ENCODE data around the gene S100P. TPM values are rescaled to one million over a fixed set of nuclear protein-coding genes. Genes with fewer than 3 reads are reported as not detected.
A peak's percentile ranks its signal among the peaks of the same experiment; 100 is the strongest.
"Not testable (repeated sequence)": the region's sequence is repeated elsewhere in the genome, so short reads cannot be mapped to it uniquely, and the experiment has no call there.

The S100P gene
- total RNA-seq = 1 to 10 TPM in 1 of 2 experiments, not detected in 1; 1.5 TPM

DNA sequence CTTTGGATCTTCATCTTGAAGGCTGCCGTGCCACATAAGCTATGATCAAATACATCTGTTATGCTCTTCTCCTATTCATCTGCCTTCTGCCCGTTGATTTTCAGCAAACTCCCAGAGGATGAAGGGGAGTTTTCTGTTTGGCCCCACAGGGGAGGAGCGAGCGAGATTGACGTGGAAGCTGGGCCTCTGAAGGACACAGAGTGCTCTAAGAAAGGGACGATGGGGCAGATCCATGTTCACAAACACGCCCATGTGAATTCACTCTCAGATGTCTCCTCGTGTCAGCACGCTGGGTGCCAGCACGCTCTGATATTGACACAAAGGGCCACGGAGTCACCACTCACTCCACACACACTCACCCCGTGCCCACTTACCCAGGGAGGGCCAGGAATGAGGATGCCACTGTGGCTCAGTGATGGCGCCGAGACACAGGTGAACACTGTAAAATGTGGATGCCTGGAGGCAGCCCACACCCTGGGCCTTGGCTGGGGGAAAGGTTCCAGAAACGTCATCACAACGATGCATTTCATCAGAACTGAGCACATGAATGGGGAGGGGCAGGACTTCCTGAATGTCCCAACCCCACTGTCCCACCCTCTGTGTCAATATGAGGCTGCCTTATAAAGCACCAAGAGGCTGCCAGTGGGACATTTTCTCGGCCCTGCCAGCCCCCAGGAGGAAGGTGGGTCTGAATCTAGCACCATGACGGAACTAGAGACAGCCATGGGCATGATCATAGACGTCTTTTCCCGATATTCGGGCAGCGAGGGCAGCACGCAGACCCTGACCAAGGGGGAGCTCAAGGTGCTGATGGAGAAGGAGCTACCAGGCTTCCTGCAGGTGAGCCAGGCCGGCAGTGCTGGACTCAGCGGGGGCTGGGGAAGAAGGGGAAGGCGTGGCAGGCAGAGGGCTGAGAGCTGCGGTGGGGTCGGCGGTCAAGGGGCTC is at the start of gene S100P:
Gene S100P, plus strand, starts transcription at position 648 of the 946 bp plus-strand sequence. Its CDS starts 55 bp downstream, at position 703.
- H3K36me3 Mint-ChIP-seq = peaks cover 6% of the 10 kb centered on the region
- POLR2A ChIA-PET = interaction anchor here (0.9 to 10.6 kb wide), 3 partner anchors 11 to 18 kb away, joined by 3 to 199 read pairs (median 33); partner anchors contain the start of gene MRFAP1L1
- no peak for ATAC-seq (ENCODE audit: low read depth)
- no peaks in the 10 kb centered on the region for H3K9me3 Mint-ChIP-seq
- no peaks in the 10 kb centered on the region for H3K27me3 Mint-ChIP-seq
- H3K27ac Mint-ChIP-seq = peak within 1 kb of the TSS; percentile 97
- H3K4me1 Mint-ChIP-seq = peaks cover 66% of the 10 kb centered on the region
- no peak for DNase-seq
- peak within 1 kb of the TSS; percentile 76 for H3K4me3 Mint-ChIP-seq

DNA sequence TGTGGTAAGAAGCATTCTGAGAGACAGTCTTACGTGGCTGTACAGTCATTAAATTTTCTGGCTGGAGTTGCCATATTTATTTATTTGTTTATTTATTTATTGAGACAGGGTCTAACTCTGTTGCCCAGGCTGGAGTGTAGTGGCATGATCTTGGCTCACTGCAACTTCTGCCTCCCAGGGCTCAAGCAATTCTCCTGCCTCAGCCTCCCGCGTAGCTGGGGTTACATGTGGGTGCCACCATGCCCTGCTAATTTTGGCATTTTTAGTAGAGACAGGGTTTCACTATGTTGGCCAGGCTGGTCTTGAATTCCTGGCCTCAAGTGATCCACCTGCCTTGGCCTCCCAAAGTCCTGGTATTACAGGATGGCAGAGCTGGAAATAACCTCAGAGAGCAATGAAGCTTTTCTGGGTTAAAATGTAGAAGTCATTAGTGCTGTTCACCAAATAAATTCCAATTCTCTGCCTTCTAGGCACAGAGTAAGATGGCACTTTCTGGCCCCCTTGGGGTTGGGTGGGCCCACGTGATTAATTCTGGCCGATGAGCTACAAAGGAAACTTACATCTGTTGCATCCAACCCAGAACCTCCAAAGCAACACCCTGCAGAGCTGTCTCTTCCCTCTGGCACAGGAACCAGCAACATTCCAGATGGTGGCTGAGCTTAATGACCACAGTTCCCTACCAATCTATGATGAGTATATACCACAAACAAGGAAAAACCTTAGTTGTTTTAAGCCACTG is 48.7 kb upstream of the S100P start:
- H3K4me3 Mint-ChIP-seq = no peak overlapping the region
- POLR2A ChIA-PET = interaction anchor here (0.7 to 1.1 kb wide), 5 partner anchors 12 to 71 kb away, joined by 3 to 7 read pairs (median 3); partner anchors contain the start of gene BLOC1S4
- no peaks in the 10 kb centered on the region for H3K27me3 Mint-ChIP-seq
- peaks cover 18% of the 10 kb centered on the region for H3K4me1 Mint-ChIP-seq
- H3K9me3 Mint-ChIP-seq = no peaks in the 10 kb centered on the region
- H3K36me3 Mint-ChIP-seq = peaks cover 25% of the 10 kb centered on the region
- H3K27ac Mint-ChIP-seq = no peak overlapping the region
- ATAC-seq (ENCODE audit: low read depth) (no peak), DNase-seq (no peak)

DNA sequence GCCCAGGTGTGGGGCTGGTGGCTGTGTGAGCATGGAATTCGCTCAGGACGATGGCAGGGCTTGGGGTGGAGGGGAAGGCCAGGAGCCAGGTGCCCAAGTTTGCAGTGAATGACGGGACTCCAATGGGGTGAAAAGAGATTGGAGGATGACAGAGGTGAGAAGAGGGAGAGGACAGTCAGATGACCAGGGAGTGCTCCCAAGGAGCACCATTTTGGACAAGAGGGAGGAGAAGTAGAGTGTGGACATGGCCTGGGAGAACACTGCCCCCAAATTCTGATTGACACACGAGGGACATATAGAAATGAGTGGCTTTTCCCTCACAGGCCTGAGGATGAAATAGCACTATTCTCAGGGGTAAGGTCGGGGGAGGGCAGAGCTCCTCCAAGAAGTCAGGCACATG is 46.5 kb upstream of the S100P start:
- H3K4me1 Mint-ChIP-seq = peaks cover 10% of the 10 kb centered on the region
- no peak overlapping the region for H3K4me3 Mint-ChIP-seq
- ATAC-seq (ENCODE audit: low read depth) (no peak), DNase-seq (no peak)
- peaks cover 13% of the 10 kb centered on the region for H3K36me3 Mint-ChIP-seq
- no peaks in the 10 kb centered on the region for H3K9me3 Mint-ChIP-seq
- H3K27ac Mint-ChIP-seq = no peak overlapping the region
- peaks cover 1% of the 10 kb centered on the region for H3K27me3 Mint-ChIP-seq
- POLR2A ChIA-PET = interaction anchor here (0.6 to 1.0 kb wide), 2 partner anchors 23 to 27 kb away, joined by 4 read pairs; a partner anchor contains a TSS

DNA sequence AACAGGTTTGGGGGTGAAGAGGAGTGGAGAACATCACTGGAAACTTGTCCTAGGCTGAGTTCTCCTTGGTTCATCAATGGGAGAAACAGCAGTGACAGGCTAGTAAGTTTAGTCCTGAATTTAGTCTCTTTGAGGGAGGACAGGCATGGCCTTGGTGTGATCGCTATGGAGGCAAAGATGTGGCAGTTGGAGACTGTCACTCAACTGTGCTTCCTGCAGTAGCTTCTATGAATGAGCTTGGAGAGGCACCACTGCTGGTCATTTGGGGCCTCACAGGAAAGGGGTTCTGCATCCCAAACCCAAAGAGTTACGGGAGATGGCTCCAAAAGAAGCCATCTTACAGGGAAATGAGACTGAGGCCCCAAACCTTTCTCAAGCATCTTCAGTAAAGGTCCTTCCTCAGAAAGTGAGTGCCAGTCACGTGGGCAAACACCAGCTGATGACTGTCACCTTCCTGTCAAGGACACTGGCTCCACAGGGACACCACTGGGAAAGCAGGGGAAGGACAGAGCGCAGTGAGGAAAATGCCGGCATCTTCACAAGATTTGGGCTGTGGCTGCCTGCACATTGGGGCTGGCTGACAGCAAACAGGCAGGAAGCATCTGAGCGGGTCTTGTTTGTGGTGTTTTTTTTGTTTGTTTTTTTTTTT is 46.0 kb upstream of the S100P start:
- peaks cover 1% of the 10 kb centered on the region for H3K27me3 Mint-ChIP-seq
- POLR2A ChIA-PET = interaction anchor here (0.6 to 1.0 kb wide), 2 partner anchors 24 to 26 kb away, joined by 4 read pairs; a partner anchor contains a TSS
- H3K36me3 Mint-ChIP-seq = peaks cover 9% of the 10 kb centered on the region
- no peak overlapping the region for H3K4me3 Mint-ChIP-seq
- no peaks in the 10 kb centered on the region for H3K9me3 Mint-ChIP-seq
- H3K27ac Mint-ChIP-seq = no peak overlapping the region
- DNase-seq = no peak
- peaks cover 6% of the 10 kb centered on the region for H3K4me1 Mint-ChIP-seq
- no peak for ATAC-seq (ENCODE audit: low read depth)

DNA sequence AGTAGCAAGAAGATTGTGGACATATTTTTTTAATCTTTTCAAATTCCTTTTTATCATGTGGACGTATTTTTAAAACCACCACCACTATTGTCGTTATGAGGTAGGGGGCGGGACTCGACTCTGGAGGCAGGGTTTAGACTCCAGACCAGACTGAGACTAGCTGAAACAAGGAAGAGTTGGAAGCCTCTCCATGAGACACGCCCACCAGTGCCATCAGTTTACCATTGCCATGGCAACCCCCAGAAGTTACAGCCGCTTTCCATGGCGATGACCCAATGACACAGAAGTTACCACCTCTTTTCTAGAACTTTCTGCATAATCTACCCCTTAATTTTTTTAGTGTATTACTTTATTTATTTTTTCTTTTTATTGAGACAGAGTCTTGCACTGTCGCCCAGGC is 44.5 kb upstream of the S100P start:
- Mint-ChIP-seq H3K4me1 (no peaks in the 10 kb centered on the region), H3K4me3 (no peak overlapping the region), H3K36me3 (no peaks in the 10 kb centered on the region), H3K27ac (no peak overlapping the region), H3K27me3 (peaks cover 1% of the 10 kb centered on the region), H3K9me3 (no peaks in the 10 kb centered on the region)
- POLR2A ChIA-PET = interaction anchor here (0.5 kb wide), 1 partner anchor 11 kb away, joined by 3 read pairs; no protein-coding TSS in a partner anchor
- no peak for DNase-seq
- no peak for ATAC-seq (ENCODE audit: low read depth)

DNA sequence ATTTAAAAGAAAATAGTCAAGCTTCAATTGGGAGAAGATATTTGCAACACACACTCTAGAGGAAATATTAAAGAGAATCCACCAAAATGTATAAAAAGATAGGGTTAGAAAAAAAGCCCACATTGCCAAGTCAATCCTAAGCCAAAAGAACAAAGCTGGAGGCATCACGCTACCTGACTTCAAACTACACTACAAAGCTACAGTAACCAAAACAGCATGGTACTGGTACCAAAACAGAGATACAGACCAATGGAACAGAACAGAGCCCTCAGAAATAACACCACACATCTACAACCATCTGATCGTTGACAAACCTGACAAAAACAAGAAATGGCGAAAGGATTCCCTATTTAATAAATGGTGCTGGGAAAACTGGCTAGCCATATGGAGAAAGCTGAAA is 39.5 kb upstream of the S100P start:
- not testable (repeated sequence) for H3K36me3 Mint-ChIP-seq; H3K27ac Mint-ChIP-seq; DNase-seq; ATAC-seq (ENCODE audit: low read depth); H3K4me3 Mint-ChIP-seq; H3K9me3 Mint-ChIP-seq; H3K4me1 Mint-ChIP-seq; H3K27me3 Mint-ChIP-seq
- POLR2A ChIA-PET = interaction anchor here (1.2 kb wide), 1 partner anchor 13 kb away, joined by 3 read pairs; no protein-coding TSS in a partner anchor

DNA sequence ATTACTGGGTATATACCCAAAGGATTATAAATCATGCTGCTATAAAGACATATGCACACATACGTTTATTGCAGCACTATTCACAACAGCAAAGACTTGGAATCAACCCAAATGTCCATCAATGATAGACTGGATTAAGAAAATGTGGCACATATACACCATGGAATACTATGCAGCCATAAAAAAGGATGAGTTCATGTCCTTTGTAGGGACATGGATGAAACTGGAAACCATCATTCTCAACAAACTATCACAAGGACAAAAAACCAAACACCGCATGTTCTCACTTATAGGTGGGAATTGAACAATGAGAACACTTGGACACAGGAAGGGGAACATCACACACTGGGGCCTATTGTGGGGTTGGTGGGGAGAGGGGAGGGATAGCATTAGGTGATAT is 38.4 kb upstream of the S100P start:
- H3K27ac Mint-ChIP-seq; H3K4me1 Mint-ChIP-seq; ATAC-seq (ENCODE audit: low read depth); H3K4me3 Mint-ChIP-seq; POLR2A ChIA-PET; H3K36me3 Mint-ChIP-seq; DNase-seq; H3K9me3 Mint-ChIP-seq: not testable (repeated sequence)
- peaks cover 15% of the 10 kb centered on the region for H3K27me3 Mint-ChIP-seq

DNA sequence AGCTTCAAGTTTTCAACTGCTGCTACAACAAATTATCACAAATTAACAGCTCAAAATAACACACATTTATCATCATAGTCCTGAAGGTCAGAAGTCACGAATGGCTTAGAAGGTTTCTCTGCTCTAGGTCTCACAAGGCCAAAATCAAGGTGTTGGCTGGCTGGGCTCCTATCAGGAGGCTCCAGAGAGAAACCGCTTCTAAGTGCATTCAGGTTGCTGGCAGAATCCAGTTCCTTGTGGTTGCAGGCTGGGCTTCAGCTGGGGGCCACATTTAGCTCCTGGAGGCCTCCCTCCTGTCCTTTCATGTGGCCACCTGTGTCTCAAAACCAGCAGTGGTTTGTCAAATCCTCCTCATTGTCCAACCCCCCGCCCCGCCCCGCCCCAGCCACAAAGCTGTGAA is 37.8 kb upstream of the S100P start:
- H3K4me1 Mint-ChIP-seq = peaks cover 6% of the 10 kb centered on the region
- H3K4me3 Mint-ChIP-seq = no peak overlapping the region
- H3K27me3 Mint-ChIP-seq = peaks cover 20% of the 10 kb centered on the region
- H3K36me3 Mint-ChIP-seq = no peaks in the 10 kb centered on the region
- no peak for DNase-seq
- H3K9me3 Mint-ChIP-seq = no peaks in the 10 kb centered on the region
- H3K27ac Mint-ChIP-seq = no peak overlapping the region
- POLR2A ChIA-PET = interaction anchor here (0.7 to 1.7 kb wide), 4 partner anchors 14 to 415 kb away, joined by 3 to 5 read pairs (median 3); partner anchors contain the start of gene MRFAP1
- no peak for ATAC-seq (ENCODE audit: low read depth)

DNA sequence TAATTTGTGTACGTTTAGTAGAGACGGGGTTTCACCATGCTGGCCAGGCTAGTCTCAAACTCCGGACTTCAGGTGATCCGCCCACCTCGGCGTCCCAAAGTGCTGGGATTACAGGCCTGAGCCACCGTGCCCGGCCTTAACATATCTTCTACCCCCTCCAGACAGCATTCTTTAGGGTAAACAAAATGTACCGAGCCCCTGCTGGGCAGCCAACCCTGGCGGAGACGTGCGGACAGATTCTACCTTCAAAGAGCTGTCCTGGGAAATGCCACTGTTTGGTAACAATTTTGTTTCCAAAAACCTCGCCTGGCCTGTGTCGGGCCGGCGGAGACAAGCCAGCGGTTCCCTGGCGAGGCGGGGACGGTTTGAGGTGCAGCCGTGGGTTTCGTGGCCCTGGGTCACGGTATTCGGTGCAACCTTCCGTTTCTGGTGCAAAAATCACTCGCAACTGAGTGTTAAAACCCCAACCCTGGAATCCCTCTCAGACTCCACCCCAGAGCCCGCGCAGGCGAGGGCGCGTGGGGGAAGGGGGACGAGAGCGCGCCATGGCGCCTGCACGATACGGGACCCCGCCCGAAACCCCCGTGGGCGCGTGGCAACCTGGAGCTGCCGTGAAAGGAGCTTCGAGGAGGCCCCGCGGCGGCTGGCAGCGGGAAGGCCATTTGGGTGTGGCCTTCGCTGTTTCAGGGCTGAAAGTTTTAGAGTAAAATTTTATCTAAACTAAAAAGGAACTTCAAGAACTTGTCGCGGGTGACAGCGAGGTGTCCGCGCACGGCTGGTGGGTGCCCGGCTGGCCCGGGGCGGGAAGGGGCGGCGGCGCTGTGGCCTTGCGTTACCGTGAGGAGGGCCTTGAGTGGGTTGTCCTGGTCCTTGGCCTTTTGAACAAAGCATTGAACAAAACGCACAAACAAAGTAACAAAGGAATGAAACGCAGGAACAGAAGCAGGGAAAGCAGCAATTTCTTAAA is 36.2 kb upstream of the S100P start:
- no peak overlapping the region for H3K27ac Mint-ChIP-seq

DNA sequence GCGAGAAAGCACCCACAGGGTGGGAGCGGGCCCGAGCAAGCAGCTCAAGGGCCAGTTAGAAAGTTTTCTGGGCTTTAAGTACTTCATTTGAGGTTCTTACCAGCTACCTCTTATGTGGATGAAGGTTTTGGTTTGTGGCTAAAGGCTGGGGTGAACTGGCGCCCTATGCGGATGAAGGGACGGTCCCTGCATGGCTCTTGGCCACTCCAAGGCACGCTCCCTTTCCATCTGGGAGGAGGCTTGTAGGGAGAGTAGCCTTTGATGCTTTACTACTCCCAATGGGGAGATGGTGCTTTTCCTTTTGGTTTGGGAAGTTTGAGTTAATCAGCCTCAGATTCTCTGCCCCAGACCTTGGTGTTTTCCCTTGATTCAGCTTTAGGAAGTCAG is 35.5 kb upstream of the S100P start:
- H3K9me3 Mint-ChIP-seq = no peaks in the 10 kb centered on the region
- POLR2A ChIA-PET = interaction anchor here (0.7 to 2.1 kb wide), 3 partner anchors 13 to 22 kb away, joined by 3 to 19 read pairs (median 3); partner anchors contain the start of gene MRFAP1
- peaks cover 6% of the 10 kb centered on the region for H3K4me1 Mint-ChIP-seq
- no peak overlapping the region for H3K27ac Mint-ChIP-seq
- DNase-seq (no peak), ATAC-seq (ENCODE audit: low read depth) (no peak)
- H3K4me3 Mint-ChIP-seq = peak overlapping the region; percentile 68
- H3K36me3 Mint-ChIP-seq = no peaks in the 10 kb centered on the region
- peaks cover 38% of the 10 kb centered on the region for H3K27me3 Mint-ChIP-seq

More for the DNA sequence above, 36.2 kb upstream of the S100P start:
- H3K4me3 Mint-ChIP-seq = no peak overlapping the region
- no peaks in the 10 kb centered on the region for H3K9me3 Mint-ChIP-seq
- peaks cover 6% of the 10 kb centered on the region for H3K4me1 Mint-ChIP-seq
- no peak for DNase-seq
- POLR2A ChIA-PET = interaction anchor here (0.7 to 2.1 kb wide), 4 partner anchors 12 to 23 kb away, joined by 3 to 19 read pairs (median 4); partner anchors contain the start of gene MRFAP1
- H3K27me3 Mint-ChIP-seq = peaks cover 31% of the 10 kb centered on the region
- no peaks in the 10 kb centered on the region for H3K36me3 Mint-ChIP-seq
- no peak for ATAC-seq (ENCODE audit: low read depth)

DNA sequence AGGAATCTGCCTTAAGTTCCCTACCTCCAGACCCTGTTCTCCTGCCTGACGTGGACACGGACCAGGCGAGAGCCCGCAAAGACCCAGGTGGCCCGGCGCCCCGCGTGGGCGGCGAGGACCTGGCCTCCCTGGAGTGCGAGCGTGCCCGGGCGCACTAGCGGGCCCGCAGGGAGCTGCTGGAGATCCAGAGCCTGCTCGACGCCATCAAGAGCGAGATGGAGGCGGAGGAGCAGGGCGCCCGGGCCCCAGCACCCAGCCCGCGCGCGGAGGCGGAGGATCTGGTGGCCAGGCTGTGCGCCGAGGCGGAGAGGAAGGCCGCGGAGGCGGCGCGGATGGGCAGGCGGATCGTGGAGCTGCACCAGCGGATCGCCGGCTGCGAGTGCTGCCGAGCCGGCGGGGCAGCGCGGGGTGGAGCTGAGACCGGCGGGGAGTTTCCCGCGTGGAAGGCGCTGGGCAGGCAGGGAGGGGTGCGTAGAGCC is 35.0 kb upstream of the S100P start:
- POLR2A ChIA-PET = interaction anchor here (1.2 to 2.1 kb wide), 3 partner anchors 13 to 17 kb away, joined by 3 to 19 read pairs (median 18); partner anchors contain the start of gene MRFAP1
- peaks cover 6% of the 10 kb centered on the region for H3K4me1 Mint-ChIP-seq
- peaks cover 43% of the 10 kb centered on the region for H3K27me3 Mint-ChIP-seq
- H3K36me3 Mint-ChIP-seq = no peaks in the 10 kb centered on the region
- peak; percentile 82 for ATAC-seq (ENCODE audit: low read depth)
- DNase-seq = peak; percentile 68
- H3K9me3 Mint-ChIP-seq = no peaks in the 10 kb centered on the region
- H3K4me3 Mint-ChIP-seq = peak overlapping the region; percentile 68
- no peak overlapping the region for H3K27ac Mint-ChIP-seq

Data from activated naive CD8-positive, alpha-beta T cell treated with anti-CD3 and anti-CD28 coated beads, Interleukin-2, amount 10 ng/mL, durations not matched to agents 7 days and 5 days (primary cell).